ENCODE results near the gene CWC25. TPM values are rescaled to one million over a fixed set of nuclear protein-coding genes. Genes with fewer than 3 reads are reported as not detected.

CWC25 gene
- total and polyA plus RNA-seq, 8 donors: 7.5 to 24.0 (median 8.2) TPM

DNA sequence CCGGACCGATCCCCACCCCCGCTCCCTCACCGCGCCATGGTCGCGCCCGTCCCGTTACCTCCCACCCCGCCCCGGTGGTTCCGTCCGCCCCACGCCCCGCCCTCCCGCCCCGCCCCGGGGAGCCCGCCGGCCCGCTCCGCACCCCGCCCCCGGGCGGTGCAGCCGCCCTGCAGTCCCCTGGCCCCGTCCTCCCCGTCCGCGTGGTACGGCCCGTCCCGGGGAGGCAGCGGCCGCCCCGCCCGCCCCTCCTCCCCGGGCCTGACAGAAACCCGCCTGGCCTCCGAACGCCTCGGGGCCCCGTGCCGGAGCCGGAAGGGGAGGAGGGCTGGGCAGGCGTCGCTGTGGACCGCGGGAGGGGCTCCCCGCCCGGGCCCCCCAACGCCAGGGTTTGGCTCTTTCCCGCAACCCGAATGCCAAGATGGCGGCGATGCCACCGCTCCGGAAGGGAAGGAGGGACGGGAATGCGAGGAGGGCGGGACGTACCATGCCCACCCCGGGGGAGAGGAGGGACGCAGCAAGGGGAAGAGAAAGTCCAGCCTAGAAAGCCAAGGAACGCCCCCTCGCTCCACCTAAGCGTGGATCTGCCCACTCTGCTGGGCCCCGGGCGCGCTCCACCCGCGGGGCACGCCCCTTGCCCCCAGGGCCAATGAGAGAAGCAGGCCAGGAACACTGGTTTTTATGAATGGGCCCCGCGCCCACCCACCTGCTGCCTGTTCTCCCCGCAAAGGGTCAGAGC is 25.5 kb downstream of the CWC25 start, which contains the start of gene PIP4K2B:
PIP4K2B (minus strand) TSS at position 56 of the 736 bp plus-strand sequence. CDS start 132 bp downstream, outside the sequence.
- intact Hi-C loops (cut with DNase I): no loop called here
- peak within 1 kb of the TSS; percentile 97 to 100 (median 100) for H3K27ac ChIP-seq
- H3K4me1 ChIP-seq: peaks cover 6 to 29% (median 16%) of the 10 kb centered on the region in 3 donors
- WGBS, 2 donors: 1 to 3% methylated on average over 24 to 72 of the region's 76 CpGs
- H3K9me3 ChIP-seq: no peaks in the 10 kb centered on the region
- H3K36me3 ChIP-seq: peaks cover 0 to 29% (median 6%) of the 10 kb centered on the region in 3 donors
- FAIRE-seq (no peak), DNase-seq (peak; percentile 91 to 98 (median 96)), ATAC-seq (peak; percentile 93 to 97 (median 94))
- TF ChIP-seq, protein P1, sequence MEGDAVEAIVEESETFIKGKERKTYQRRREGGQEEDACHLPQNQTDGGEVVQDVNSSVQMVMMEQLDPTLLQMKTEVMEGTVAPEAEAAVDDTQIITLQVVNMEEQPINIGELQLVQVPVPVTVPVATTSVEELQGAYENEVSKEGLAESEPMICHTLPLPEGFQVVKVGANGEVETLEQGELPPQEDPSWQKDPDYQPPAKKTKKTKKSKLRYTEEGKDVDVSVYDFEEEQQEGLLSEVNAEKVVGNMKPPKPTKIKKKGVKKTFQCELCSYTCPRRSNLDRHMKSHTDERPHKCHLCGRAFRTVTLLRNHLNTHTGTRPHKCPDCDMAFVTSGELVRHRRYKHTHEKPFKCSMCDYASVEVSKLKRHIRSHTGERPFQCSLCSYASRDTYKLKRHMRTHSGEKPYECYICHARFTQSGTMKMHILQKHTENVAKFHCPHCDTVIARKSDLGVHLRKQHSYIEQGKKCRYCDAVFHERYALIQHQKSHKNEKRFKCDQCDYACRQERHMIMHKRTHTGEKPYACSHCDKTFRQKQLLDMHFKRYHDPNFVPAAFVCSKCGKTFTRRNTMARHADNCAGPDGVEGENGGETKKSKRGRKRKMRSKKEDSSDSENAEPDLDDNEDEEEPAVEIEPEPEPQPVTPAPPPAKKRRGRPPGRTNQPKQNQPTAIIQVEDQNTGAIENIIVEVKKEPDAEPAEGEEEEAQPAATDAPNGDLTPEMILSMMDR (IDR thresholded peaks at IDR 0.05): no peak
- no peaks in the 10 kb centered on the region for H3K27me3 ChIP-seq
- H3K4me3 ChIP-seq: peak within 1 kb of the TSS; percentile 87 to 90 (median 89)

DNA sequence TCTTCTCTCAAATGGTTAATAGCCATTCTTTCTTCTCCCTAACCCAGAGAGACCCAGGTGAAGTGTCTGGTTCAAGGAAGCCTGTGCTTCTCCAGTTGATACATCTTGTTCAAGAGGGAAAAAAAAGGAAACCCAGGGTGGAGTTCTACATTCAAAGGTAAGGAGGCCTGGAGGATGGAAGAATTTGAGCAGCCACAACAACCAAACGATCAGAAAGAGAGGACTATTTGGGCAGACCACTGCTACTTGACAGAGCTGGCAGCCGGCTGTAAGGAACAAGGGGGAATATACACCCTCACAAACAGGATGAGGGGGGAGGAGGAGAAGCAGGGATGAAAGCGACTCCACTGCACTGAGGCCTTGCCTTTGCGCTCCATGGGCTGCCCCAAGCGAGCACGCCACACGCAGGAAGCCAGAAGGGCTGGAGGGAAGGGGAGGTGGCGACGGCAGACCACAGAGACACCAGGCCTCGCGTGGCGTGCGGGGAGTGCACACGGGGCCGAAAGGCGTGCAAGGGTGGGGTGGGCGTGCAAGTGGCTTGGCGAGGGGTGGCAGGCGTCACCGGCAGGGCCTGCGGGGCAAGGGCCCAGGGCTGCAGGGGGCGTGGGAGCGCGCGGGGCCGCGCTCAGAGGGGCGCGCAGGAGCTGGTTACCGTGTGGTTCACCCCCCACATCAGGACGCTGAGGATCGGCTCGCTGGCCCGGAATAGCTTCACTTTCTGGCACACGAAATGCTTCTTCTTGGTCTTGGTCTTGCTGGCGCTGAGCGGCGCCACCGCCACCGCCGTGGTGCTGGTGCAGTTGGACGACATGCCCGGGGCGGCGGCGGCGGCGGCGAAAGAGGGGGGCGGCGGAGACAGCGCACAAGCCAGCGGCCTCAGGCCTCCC is 26.3 kb downstream of the CWC25 start:
- peaks cover 6 to 29% (median 16%) of the 10 kb centered on the region in 3 donors for H3K4me1 ChIP-seq
- peak overlapping the region; percentile 87 to 90 (median 89) for H3K4me3 ChIP-seq
- intact Hi-C loops (cut with DNase I): no loop called here
- no peak for FAIRE-seq
- peaks cover 0 to 21% (median 5%) of the 10 kb centered on the region in 3 donors for H3K36me3 ChIP-seq
- no peaks in the 10 kb centered on the region for H3K27me3 ChIP-seq
- peak in 3 of 6 donors; percentile 40 to 84 (median 51) for DNase-seq
- no peaks in the 10 kb centered on the region for H3K9me3 ChIP-seq
- peak; percentile 15 to 42 (median 30) for ATAC-seq
- H3K27ac ChIP-seq: peak overlapping the region; percentile 97 to 100 (median 100)
- WGBS, 2 donors: 0% methylated on average over 38 to 53 of the region's 53 CpGs
- TF ChIP-seq, protein P1 (IDR thresholded peaks at IDR 0.05): no peak

DNA sequence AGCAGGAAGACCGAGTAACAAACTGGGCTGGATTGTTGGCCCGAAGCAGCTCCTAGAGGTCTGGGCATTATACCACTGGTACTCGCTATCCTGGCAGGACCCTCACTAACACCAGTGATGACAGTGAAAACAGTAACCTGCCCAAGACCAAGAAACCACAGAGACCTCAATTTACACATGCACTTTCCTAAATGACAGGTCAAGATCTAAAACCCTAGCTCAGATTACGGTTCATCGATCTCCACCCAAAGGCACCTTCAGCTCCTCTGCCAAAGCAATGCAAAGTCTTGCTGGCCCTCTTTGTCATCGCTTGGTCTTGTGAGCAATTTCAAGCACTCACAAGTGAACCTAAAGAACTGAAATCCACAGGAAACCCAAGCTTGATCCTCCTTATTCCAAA is 27.3 kb downstream of the CWC25 start:
- intact Hi-C loops (cut with DNase I): no loop called here
- no peak for FAIRE-seq
- WGBS, 2 donors: 81 to 87% methylated on average over 6 of the region's 6 CpGs

DNA sequence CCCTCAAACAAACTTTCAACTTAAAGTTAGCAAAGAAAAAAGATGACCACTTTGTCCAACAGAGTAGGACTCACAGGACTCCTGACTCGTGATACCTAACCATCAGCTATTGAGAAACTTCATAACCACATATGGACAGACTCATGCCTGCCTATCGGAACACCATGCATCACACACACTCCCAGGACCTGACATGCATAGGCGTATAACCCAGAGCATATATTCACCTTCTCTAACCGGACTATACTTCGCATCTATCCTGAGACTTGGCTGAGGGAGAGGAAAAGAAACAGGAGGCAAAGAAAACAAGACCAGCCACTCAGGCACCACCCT is 28.0 kb downstream of the CWC25 start:
- intact Hi-C loops (cut with DNase I): no loop called here
- H3K27me3 ChIP-seq: no peaks in the 10 kb centered on the region
- TF ChIP-seq, protein P1 (IDR thresholded peaks at IDR 0.05): no peak
- DNase-seq: no peak
- H3K27ac ChIP-seq: no peak overlapping the region
- FAIRE-seq: no peak
- 74 to 83% methylated on average over 5 of the region's 5 CpGs for WGBS, 2 donors
- H3K9me3 ChIP-seq: no peaks in the 10 kb centered on the region
- H3K4me3 ChIP-seq: no peak overlapping the region
- peaks cover 6 to 29% (median 16%) of the 10 kb centered on the region in 3 donors for H3K4me1 ChIP-seq
- peaks cover 0 to 7% (median 0%) of the 10 kb centered on the region in 3 donors for H3K36me3 ChIP-seq
- no peak for ATAC-seq

More for the DNA sequence above, 27.3 kb downstream of the CWC25 start:
- no peak for ATAC-seq
- no peaks in the 10 kb centered on the region for H3K27me3 ChIP-seq
- TF ChIP-seq, protein P1 (IDR thresholded peaks at IDR 0.05): no peak
- DNase-seq: no peak
- no peak overlapping the region for H3K27ac ChIP-seq
- H3K4me3 ChIP-seq: peak overlapping the region in 1 of 4 donors; percentile 89
- H3K4me1 ChIP-seq: peaks cover 6 to 29% (median 16%) of the 10 kb centered on the region in 3 donors
- H3K36me3 ChIP-seq: peaks cover 0 to 14% (median 0%) of the 10 kb centered on the region in 3 donors
- no peaks in the 10 kb centered on the region for H3K9me3 ChIP-seq

Data from pancreas (tissue), 10 donors.